ENCODE results near the gene COL2A1. TPM values are rescaled to one million over a fixed set of nuclear protein-coding genes. Genes with fewer than 3 reads are reported as not detected.

The COL2A1 gene
- total RNA-seq, 4 donors from 2014 or later: 0.12 to 0.56 TPM; not detected in 2

DNA sequence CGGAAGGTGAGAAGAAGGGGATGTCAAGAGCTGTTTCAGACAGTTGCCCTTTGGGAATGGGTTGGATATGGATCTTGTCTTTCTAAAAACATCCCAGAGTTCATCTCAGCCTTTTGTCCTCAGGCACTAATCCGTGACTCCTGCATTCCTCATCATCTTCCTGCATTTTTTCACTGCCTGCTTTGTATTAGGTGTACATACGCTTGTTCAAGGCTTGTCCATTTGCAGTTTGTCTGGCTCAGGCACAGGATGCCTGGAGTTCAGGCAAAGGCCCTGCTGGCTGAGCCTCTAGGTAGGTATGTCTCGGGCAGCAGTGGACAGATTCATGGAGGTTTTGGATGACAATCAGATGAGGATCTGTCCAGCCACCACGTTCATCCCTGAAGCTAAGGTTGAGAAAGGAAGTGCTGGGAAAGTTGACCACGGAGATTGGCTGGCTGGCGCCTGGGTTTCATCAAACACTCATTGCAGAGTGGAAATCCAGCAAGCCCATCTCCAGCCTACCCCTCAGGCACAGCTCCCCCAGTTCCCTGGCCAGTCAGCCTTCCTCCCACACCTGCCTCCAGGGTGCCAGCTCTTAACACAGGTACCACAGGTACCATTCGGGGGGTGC, 53.3 kb downstream of the COL2A1 start:
- TF ChIP-seq, protein P1, sequence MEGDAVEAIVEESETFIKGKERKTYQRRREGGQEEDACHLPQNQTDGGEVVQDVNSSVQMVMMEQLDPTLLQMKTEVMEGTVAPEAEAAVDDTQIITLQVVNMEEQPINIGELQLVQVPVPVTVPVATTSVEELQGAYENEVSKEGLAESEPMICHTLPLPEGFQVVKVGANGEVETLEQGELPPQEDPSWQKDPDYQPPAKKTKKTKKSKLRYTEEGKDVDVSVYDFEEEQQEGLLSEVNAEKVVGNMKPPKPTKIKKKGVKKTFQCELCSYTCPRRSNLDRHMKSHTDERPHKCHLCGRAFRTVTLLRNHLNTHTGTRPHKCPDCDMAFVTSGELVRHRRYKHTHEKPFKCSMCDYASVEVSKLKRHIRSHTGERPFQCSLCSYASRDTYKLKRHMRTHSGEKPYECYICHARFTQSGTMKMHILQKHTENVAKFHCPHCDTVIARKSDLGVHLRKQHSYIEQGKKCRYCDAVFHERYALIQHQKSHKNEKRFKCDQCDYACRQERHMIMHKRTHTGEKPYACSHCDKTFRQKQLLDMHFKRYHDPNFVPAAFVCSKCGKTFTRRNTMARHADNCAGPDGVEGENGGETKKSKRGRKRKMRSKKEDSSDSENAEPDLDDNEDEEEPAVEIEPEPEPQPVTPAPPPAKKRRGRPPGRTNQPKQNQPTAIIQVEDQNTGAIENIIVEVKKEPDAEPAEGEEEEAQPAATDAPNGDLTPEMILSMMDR (IDR thresholded peaks at IDR 0.05): no peak
- DNase-seq (ENCODE audit: low spot score) (no peak), ATAC-seq (ENCODE audit: low FRiP score) (no peak)

DNA sequence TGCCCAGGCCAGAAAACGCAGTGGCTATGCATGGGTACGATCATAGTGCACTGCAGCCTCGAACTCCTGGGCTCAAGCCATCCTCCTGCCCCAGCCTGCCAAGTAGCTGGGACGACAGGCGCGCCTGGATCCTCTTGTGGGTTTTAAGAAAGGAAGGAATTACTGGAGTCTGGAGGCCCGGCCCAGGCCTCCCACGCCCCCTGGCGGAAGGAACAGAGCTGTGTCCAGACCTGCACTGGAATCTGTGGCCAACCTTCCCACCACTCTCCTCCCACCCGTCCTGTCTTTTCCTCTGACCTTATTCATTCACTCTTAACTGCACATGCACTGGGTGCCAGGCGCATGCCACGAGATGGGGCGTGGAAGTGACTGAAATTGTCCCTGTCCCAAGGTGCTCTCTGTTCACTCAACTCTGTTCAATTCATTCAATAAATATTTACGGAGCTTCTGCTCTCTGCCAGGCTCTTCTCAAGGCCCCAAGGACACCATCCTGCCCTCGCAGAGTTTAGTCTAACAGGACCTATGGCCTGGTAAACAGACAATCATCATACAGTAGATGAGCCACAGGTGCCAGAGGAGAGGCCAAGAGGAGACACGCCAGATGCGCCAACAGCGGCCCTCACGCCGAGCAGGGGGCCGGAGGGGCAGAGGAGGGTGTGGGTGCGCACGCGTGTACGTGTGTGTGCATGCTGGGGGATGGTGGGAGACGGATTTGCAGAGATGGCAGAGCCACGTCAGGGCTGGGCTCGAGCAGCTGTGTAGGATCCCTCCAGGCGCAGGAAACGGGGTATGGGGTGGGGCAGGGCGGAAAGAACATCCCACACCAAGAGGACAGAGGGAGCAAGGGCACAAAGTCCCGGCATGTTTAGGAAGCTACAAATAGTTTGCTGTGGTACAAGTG, 54.6 kb downstream of the COL2A1 start:
- peak; percentile 83 for ATAC-seq (ENCODE audit: low FRiP score)
- TF ChIP-seq, protein P1 (IDR thresholded peaks at IDR 0.05): peak in 1 of 3 donors; percentile 69
- peak; percentile 64 for DNase-seq (ENCODE audit: low spot score)

- TF ChIP-seq, protein P1 (IDR thresholded peaks at IDR 0.05): no peak
- DNase-seq (ENCODE audit: low spot score): no peak
- ATAC-seq (ENCODE audit: low FRiP score): no peak
These were observed 56.9 kb downstream of the COL2A1 start for GRCh38 chr12:47947341-47947740.

GRCh38 chr12:47946413-47947323, 57.6 kb downstream of the COL2A1 start:
- TF ChIP-seq, protein P1 (IDR thresholded peaks at IDR 0.05): no peak
- ATAC-seq (ENCODE audit: low FRiP score): peak; percentile 12
- no peak for DNase-seq (ENCODE audit: low spot score)

DNA sequence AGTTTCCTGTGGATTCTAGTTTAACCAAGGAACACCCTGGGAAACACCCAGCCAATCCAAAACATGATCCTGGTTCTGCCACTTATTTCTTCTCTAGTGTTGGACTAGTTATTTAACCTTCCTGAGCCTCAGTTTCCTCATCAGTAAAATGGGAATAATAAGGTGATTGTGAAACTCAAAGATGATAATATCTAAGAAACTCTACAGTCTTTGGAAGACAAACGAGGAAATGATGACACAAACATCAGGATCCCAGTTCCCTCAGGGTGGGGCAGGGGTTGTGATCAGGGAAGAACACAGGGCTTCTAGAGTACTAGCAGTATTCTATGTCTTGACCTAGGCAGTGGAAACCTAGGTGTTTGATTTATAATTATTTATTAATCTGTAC, 58.9 kb downstream of the COL2A1 start:
- ATAC-seq (ENCODE audit: low FRiP score) (no peak), DNase-seq (ENCODE audit: low spot score) (no peak)
- TF ChIP-seq, protein P1 (IDR thresholded peaks at IDR 0.05): no peak

- DNase-seq (ENCODE audit: low spot score) (no peak), ATAC-seq (ENCODE audit: low FRiP score) (no peak)
- TF ChIP-seq, protein P1 (IDR thresholded peaks at IDR 0.05): no peak
These were observed 59.5 kb downstream of the COL2A1 start for GRCh38 chr12:47944685-47945340.

All from omental fat pad (tissue), 4 donors.